22Rv1 (cell line): Measurements from ENCODE around the gene PLTP.

Experiments used
- H3K27ac ChIP-seq: fragments of 450-650 bp; 2 replicates; pipeline ENCODE4 v1.5.1; 2017
- CTCF ChIP-seq: fragments of 450-650 bp; IDR thresholded peaks from 2 replicates; pipeline ENCODE4 v1.5.1; 2017; ENCODE audit warnings: mild to moderate bottlenecking
- ZFX ChIP-seq: fragments of 450-650 bp; IDR thresholded peaks from 2 replicates; pipeline ENCODE4 v1.6.1; 2017; ENCODE audit warnings: antibody characterized with exemption, borderline replicate concordance

PLTP gene

DNA sequence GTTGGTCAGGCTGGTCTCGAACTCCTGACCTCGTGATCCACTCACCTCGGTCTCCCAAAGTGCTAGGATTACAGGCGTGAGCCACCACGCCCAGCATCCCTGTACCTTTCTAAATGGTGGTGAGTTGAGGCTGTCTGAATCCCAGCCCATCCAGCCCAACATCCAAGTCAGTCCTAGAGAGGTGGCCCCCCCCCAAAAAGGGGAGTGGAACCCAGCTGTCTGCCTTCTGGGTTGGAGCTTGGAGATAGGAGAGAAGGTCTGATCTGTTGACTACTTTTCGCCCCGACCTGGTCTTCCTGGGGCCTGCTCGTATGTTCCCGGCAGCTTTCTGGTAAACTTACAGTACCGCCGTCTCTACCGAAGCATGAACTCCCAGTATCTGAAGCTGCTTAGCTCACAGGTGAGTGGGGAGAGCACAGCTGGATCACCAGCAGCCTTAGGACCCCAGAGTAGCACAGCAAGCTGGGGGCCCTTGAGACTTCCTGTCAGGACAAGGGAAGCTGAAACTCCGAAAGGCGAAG lies 15.3 kb downstream of the PLTP start:
- no peak overlapping the region for H3K27ac ChIP-seq
- TF ChIP-seq CTCF: no peak
- no peak for TF ChIP-seq ZFX

DNA sequence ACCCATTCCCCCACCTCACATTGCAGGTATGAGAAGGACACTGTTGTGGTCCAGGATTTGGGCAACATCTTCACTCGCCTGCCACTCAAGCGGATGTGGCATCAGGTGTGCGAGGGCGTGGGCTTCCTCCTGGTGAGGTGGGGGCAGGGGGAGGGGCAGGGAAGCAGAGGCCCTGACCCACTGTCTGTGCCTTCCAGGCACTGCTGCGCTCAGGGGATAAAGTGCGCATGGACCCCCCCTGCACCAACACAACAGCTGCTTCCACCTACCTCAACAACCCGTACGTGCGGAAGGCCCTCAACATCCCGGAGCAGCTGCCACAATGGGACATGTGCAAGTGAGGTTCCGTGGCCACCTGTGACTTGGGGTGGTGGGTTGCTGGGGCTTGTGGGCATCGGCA lies 17.2 kb downstream of the PLTP start:
- no peak overlapping the region for H3K27ac ChIP-seq
- TF ChIP-seq CTCF: no peak

- H3K27ac ChIP-seq: no peak overlapping the region
- TF ChIP-seq ZFX (no peak), CTCF (no peak)
Observed at GRCh38 chr20:45893831-45894230, 18.1 kb downstream of the PLTP start.

- TF ChIP-seq CTCF (no peak), ZFX (no peak)
- no peak overlapping the region for H3K27ac ChIP-seq
Observed at GRCh38 chr20:45892828-45893500, 19.0 kb downstream of the PLTP start.

DNA sequence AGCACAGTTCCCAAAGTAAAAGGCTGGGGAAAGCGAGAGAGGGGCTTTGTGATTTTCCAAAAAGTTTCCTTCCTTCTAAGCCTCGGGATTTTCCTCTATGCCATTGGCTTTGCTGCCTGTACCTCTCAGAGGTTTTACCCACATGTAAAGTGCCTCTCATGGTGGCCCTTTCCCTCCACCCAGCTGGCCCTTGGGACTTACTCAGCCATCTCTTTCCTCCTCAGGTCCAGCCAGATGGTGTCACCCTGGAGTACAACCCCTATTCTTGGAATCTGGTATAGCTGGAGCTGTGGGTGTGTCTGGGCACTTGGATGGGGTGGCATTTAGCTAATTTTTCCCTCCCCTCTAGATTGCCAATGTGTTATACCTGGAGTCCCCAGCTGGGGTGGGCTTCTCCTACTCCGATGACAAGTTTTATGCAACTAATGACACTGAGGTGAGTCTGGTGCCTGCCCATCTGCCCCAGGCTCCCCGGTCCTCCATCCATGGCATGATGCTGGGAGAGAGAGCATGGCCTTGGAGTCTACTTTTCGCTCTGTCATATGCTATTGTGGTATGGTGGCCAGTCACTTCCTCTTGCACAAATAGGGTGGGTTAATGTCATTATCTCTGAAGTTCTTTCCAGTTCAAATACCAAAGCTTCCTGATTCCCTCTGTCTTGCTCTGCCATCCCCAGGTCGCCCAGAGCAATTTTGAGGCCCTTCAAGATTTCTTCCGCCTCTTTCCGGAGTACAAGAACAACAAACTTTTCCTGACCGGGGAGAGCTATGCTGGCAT lies 19.7 kb downstream of the PLTP start:
- TF ChIP-seq ZFX (no peak), CTCF (peak; percentile 13; the same call in 1 of the 2 replicates)
- H3K27ac ChIP-seq: no peak overlapping the region

GRCh38 chr20:45890985-45891983 lies 20.7 kb downstream of the PLTP start, which contains the start of the genes CTSA and NEURL2:
TSS of gene CTSA (plus strand) at chr20:45891335. CDS start at chr20:45891569, 234 bp downstream.
TSS of gene NEURL2 (minus strand) at chr20:45891208. CDS start at chr20:45890991, 217 bp downstream.
- peak within 1 kb of the TSS; percentile 62 for H3K27ac ChIP-seq
- TF ChIP-seq CTCF (no peak), ZFX (no peak)
